Measurements from ENCODE around the gene UGT1A7. TPM values are rescaled to one million over a fixed set of nuclear protein-coding genes. Genes with fewer than 3 reads are reported as not detected.

Gene UGT1A7
- total and polyA plus RNA-seq, 9 of the 15 experiments (the other 6 are each of a cell fraction or from before 2014, with no cell fraction given) = not detected

DNA sequence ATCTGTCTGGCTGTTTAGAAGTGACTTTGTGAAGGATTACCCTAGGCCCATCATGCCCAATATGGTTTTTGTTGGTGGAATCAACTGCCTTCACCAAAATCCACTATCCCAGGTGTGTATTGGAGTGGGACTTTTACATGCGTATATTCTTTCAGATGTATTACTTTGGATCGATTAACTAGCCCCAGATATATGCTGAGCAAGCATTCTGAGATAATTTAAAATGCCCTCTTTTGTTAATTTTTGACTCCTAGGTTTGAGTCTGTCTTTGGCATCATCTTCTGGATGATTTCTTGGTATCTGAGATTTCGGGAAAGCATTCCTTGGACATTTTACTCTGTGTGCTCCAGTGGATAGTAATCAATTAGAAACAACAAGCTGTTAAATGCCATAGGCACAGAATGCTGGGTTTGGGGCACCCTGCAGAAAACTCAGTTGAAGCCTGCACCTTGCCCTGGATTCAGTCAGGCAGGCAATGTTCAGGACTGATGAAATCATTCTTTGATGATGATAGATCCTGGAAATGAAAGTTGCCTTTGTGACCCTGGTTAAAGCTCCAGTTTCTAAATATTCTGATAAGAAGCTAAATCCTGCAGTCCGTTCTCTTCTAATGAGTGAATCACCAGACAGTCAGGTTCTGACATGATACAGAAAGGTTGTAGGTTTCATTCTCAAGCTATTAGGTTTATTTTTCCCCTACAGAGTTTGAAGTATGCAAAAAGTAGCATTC lies 79.5 kb downstream of the UGT1A7 start:
- no peaks in the 10 kb centered on the region for H3K9me1 ChIP-seq (ENCODE audit: control insufficient read depth, insufficient read depth, low read length)
- H2AFZ ChIP-seq (ENCODE audit: low read depth, low read length) = no peak overlapping the region
- BruUV-seq (replicated peaks) = no TSS peak
- POLR2A ChIA-PET = interaction anchor here (1.0 kb wide), 1 partner anchor 10 kb away, joined by 3 read pairs; no protein-coding TSS in a partner anchor
- no peak for DNase-seq (ENCODE audit: extremely low read depth in 1 of 4, low spot score in 3 of 4)
- no peaks in the 10 kb centered on the region for H4K20me1 ChIP-seq (replicated peaks; ENCODE audit: control insufficient read depth, insufficient read depth, low read length)
- no peaks in the 10 kb centered on the region for H3K4me1 ChIP-seq (replicated peaks in 1 of 2; ENCODE audit: control insufficient read depth in 2 of 2, insufficient read depth in 2 of 2, low read length in 2 of 2)
- H3K79me2 ChIP-seq (ENCODE audit: control insufficient read depth, insufficient read depth, low read length) = no peaks in the 10 kb centered on the region
- no peak overlapping the region for H3K4me2 ChIP-seq (ENCODE audit: insufficient read depth, low read length)
- WGBS (ENCODE audit: insufficient coverage, low coverage, missing lambda C conversion rate) = 0% methylated on average over 3 of the region's 4 CpGs
- CTCF ChIA-PET (ENCODE audit: low intra/inter-chr PET ratio) = no interaction called here
- intact Hi-C loops (cut with micrococcal nuclease) (no loop called here), in situ Hi-C loops (cut with MboI) (no loop called here)
- no peak for TF ChIP-seq NCOA4 (IDR thresholded peaks at IDR 0.05; ENCODE audit: partially characterized antibody)
- TF ChIP-seq MAFK (IDR thresholded peaks at IDR 0.05; ENCODE audit: low read length) = peak; percentile 54; the same call in 1 of the 2 replicates
- TF ChIP-seq MAFG (tag; conservative IDR thresholded peaks at IDR 0.05) = peak; percentile 44
- TF ChIP-seq, protein P1, sequence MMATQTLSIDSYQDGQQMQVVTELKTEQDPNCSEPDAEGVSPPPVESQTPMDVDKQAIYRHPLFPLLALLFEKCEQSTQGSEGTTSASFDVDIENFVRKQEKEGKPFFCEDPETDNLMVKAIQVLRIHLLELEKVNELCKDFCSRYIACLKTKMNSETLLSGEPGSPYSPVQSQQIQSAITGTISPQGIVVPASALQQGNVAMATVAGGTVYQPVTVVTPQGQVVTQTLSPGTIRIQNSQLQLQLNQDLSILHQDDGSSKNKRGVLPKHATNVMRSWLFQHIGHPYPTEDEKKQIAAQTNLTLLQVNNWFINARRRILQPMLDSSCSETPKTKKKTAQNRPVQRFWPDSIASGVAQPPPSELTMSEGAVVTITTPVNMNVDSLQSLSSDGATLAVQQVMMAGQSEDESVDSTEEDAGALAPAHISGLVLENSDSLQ (IDR thresholded peaks at IDR 0.05) = no peak
- no peak for TF ChIP-seq ZNF512 (tag; IDR thresholded peaks at IDR 0.05)
- no peak for TF ChIP-seq CAMTA2 (CRISPR knock-in tag; conservative IDR thresholded peaks at IDR 0.05)
- no peak for TF ChIP-seq ZNF324 (CRISPR knock-in tag; IDR thresholded peaks at IDR 0.05)
- no peak for TF ChIP-seq ZNF785 (CRISPR knock-in tag; IDR thresholded peaks at IDR 0.05)
- no peak for TF ChIP-seq ZNF23 (CRISPR knock-in tag; IDR thresholded peaks at IDR 0.05)
- TF ChIP-seq, protein P2, sequence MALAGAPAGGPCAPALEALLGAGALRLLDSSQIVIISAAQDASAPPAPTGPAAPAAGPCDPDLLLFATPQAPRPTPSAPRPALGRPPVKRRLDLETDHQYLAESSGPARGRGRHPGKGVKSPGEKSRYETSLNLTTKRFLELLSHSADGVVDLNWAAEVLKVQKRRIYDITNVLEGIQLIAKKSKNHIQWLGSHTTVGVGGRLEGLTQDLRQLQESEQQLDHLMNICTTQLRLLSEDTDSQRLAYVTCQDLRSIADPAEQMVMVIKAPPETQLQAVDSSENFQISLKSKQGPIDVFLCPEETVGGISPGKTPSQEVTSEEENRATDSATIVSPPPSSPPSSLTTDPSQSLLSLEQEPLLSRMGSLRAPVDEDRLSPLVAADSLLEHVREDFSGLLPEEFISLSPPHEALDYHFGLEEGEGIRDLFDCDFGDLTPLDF (CRISPR knock-in tag; IDR thresholded peaks at IDR 0.05) = no peak
- no peak for TF ChIP-seq KDM2B (CRISPR knock-in tag; IDR thresholded peaks at IDR 0.05)
- peak; percentile 56 for TF ChIP-seq ZNF316 (IDR thresholded peaks at IDR 0.05)
- TF ChIP-seq MAFF (IDR thresholded peaks at IDR 0.05; ENCODE audit: low read length) = peak; percentile 57
- TF ChIP-seq ZNF444 (CRISPR knock-in tag; IDR thresholded peaks at IDR 0.05) = no peak
- TF ChIP-seq C11orf30 (IDR thresholded peaks at IDR 0.05; ENCODE audit: low read depth) = peak; percentile 37; the same call in 1 of the 2 replicates
- no peak for TF ChIP-seq ZNF384 (IDR thresholded peaks at IDR 0.05; ENCODE audit: low read depth, low read length)
- ATAC-seq = no peak
- peaks cover 0 to 10% of the 10 kb centered on the region in 2 experiments; a peak in 2 of 5 replicates for H3K27me3 ChIP-seq (ENCODE audit: control insufficient read depth in 2 of 2, insufficient read depth in 2 of 2, low read length in 2 of 2)
- no peaks in the 10 kb centered on the region for H3K9me3 ChIP-seq (replicated peaks; ENCODE audit: control insufficient read depth, insufficient read depth, low read depth, low read length)
- H3K9ac ChIP-seq (ENCODE audit: insufficient read depth in 1 of 2, low read depth in 2 of 2, low read length in 2 of 2) = no peak overlapping the region
- no peak for FAIRE-seq
- no peak overlapping the region for H3K4me3 ChIP-seq
- H3K36me3 ChIP-seq (ENCODE audit: control insufficient read depth, insufficient read depth, low read length) = no peaks in the 10 kb centered on the region
- H3K27ac ChIP-seq (ENCODE audit: extremely low read depth, low read depth, low read length) = no peak overlapping the region
